Measurements from ENCODE around the gene ATP6V0D1.

The ATP6V0D1 gene

DNA sequence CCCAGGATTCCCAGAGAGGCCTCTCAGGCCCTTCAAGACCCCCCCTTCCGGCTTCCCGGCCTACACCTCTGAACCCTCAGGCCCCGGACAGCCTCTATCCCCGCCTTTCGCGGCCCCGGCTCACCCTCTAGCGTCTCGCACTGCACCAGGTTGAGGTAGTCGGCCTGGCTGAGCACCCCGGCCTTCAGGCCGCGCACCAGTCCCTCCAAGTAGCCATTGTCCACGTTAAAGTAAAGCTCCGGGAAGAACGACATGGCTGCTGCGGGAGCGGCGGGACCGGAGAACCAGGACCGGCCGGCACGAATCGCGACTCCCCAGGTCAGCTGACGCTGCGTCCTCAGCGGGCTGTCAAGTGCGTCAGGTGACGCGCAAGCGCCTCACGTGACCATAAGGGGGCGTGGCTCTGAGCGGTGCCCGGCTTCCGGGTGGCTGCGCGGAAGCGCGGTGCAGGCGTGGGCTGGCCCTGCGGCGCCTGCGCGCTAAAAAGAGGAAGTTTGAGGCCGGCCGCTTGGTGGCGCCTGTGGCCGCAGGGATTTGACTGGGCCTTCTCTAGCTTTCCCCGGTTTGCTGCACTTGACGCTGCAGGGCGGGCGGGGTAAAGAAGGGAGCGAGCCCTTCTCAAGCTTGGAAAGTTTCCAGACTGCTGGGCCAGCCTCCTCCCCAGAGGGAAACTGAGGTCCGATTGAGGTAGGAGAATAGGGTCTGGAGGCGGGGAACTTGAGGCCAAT lies at the start of gene ATP6V0D1:
TSS of gene ATP6V0D1 (minus strand) at position 325 of the 728 bp plus-strand sequence. CDS start at position 254, 71 bp downstream.
- peak within 1 kb of the TSS; percentile 92 to 99 for H3K4me3 ChIP-seq (ENCODE audit: low read depth in 1 of 2, low read length in 2 of 2)
- no peaks in the 10 kb centered on the region for H3K9me3 ChIP-seq (ENCODE audit: control insufficient read depth in 1 of 2, low read length in 2 of 2)
- peaks cover 4 to 36% of the 10 kb centered on the region in 2 donors for H3K4me1 ChIP-seq (ENCODE audit: control insufficient read depth in 1 of 2, insufficient read depth in 2 of 2, low read length in 2 of 2)
- no peaks in the 10 kb centered on the region for H3K27me3 ChIP-seq (ENCODE audit: low read depth, low read length)
- peak within 1 kb of the TSS; percentile 93 for H3K27ac ChIP-seq (ENCODE audit: low read length)
- peaks cover 0 to 16% of the 10 kb centered on the region in 2 donors for H3K36me3 ChIP-seq (ENCODE audit: control insufficient read depth in 1 of 2, insufficient read depth in 2 of 2, low read length in 2 of 2)

DNA sequence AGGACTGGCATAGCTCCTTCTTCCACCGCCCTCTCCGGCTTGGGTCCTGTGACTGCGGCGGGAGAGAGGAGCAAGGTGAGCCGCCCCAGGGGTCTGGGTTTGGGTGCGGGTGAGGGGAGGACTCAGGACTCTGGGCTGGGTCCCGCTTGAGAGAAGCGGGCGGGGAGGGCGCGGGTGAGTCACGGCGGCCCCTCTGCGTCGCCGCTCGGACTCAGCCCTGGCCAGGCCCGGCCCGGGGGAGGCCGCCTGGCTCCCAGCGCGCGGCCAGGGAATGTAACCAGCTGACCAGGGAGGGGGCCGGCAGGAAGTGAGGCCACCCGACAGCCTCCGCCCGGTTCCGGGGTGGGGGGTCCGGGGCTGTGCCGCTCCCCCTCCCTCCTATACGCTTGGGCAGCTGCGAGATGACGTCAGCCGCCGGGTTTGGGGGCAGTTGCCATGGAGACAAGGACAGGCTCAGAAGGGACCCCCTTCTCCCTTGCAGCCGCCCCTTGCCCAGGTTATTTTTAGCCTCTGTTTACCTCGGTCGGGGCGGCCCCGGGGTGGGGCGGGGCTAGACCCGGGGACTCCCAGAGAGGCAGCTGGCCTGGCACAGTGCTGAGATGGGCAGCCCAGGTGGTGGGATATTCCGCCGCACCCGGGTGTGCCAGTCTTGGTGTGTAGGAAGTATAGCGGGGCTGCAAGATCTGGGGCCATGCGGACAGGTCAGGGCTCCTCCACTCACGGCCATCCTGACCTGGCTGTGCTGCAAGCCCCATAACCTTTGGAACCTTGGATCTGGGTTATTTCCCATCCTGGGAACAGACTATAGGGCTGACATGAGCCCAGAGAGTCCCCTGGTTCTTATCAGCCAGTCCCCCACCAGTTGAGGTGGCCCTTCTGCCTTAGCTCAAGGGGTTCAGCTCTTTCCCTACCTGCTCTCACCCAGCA lies 49.3 kb upstream of the ATP6V0D1 start:
- peaks cover 4% of the 10 kb centered on the region for H3K27me3 ChIP-seq (ENCODE audit: low read depth, low read length)
- peaks cover 9 to 21% of the 10 kb centered on the region in 2 donors for H3K4me1 ChIP-seq (ENCODE audit: control insufficient read depth in 1 of 2, insufficient read depth in 2 of 2, low read length in 2 of 2)
- H3K36me3 ChIP-seq (ENCODE audit: control insufficient read depth in 1 of 2, insufficient read depth in 2 of 2, low read length in 2 of 2): no peaks in the 10 kb centered on the region
- H3K9me3 ChIP-seq (ENCODE audit: control insufficient read depth in 1 of 2, low read length in 2 of 2): no peaks in the 10 kb centered on the region
- peak overlapping the region; percentile 79 for H3K27ac ChIP-seq (ENCODE audit: low read length)
- H3K4me3 ChIP-seq (ENCODE audit: low read depth in 1 of 2, low read length in 2 of 2): peak overlapping the region; percentile 91 to 94

DNA sequence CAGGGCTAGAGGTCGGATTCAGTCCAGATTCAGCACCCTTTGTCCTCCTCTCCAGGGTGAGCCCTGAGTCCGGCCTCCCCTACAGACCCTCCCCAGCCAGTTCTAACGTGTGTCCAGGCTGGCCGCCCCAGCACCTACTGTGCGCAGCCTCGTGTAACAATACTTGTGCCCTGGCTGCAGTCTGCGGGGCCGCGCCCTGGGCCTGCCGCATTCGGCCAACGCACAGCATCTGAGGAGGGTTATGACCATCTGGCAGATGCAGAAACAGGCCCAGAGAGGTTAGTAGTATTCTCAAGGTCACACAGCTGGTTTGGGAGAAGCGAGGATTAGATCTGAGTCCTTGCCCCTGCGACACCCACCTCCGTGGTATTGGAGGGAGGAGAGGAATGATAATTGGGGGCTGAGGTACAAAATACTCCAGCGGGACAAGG lies 48.6 kb upstream of the ATP6V0D1 start:
- H3K4me1 ChIP-seq (ENCODE audit: control insufficient read depth in 1 of 2, insufficient read depth in 2 of 2, low read length in 2 of 2): peaks cover 8 to 21% of the 10 kb centered on the region in 2 donors

DNA sequence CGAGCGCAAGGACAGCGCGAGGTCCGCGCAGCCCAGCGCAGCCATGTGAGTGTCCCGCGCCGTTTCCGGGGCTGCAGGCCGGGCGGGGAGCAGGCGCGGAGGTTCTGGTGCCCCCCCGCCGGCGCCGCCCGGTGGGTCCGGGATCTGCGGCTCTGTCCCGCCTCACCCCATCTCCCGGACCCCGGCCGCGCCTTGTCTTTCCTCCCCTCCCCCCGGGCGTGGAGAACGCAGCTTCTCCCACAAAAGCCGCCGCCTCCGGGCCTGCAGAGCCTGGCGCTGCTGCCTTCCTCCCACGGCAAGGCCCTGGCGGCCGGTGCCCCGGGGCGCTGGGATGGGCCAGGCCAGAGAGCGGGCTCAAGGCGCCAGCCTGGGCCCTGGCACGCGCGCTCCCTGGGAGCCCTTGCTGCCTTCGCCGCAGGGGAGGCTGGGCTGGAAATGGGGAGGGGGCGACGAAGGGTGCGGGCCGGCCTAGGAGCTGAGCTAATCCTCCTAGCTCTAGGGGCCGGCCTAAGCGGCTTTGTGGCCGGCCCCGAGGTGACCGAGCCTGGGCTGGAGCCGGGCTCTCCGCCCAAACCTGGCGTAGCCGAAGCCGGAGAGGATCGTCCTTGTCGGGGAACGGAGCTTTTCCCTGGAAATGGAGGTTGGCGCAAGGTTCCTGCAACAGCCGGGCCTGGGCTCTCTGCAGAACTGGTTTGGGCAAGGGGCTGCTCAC lies 48.1 kb upstream of the ATP6V0D1 start:
- H3K9me3 ChIP-seq (ENCODE audit: control insufficient read depth in 1 of 2, low read length in 2 of 2): no peaks in the 10 kb centered on the region
- peaks cover 4% of the 10 kb centered on the region for H3K27me3 ChIP-seq (ENCODE audit: low read depth, low read length)
- peaks cover 8 to 21% of the 10 kb centered on the region in 2 donors for H3K4me1 ChIP-seq (ENCODE audit: control insufficient read depth in 1 of 2, insufficient read depth in 2 of 2, low read length in 2 of 2)
- peak overlapping the region; percentile 79 for H3K27ac ChIP-seq (ENCODE audit: low read length)
- H3K36me3 ChIP-seq (ENCODE audit: control insufficient read depth in 1 of 2, insufficient read depth in 2 of 2, low read length in 2 of 2): no peaks in the 10 kb centered on the region
- H3K4me3 ChIP-seq (ENCODE audit: low read depth in 1 of 2, low read length in 2 of 2): peak overlapping the region; percentile 91 to 94

More for the DNA sequence above, 48.6 kb upstream of the ATP6V0D1 start:
- Histone ChIP-seq H3K9me3 (ENCODE audit: control insufficient read depth in 1 of 2, low read length in 2 of 2) (no peaks in the 10 kb centered on the region), H3K36me3 (ENCODE audit: control insufficient read depth in 1 of 2, insufficient read depth in 2 of 2, low read length in 2 of 2) (no peaks in the 10 kb centered on the region), H3K4me3 (ENCODE audit: low read depth in 1 of 2, low read length in 2 of 2) (peak overlapping the region; percentile 91 to 94), H3K27me3 (ENCODE audit: low read depth, low read length) (peaks cover 4% of the 10 kb centered on the region), H3K27ac (ENCODE audit: low read length) (peak overlapping the region; percentile 79)

DNA sequence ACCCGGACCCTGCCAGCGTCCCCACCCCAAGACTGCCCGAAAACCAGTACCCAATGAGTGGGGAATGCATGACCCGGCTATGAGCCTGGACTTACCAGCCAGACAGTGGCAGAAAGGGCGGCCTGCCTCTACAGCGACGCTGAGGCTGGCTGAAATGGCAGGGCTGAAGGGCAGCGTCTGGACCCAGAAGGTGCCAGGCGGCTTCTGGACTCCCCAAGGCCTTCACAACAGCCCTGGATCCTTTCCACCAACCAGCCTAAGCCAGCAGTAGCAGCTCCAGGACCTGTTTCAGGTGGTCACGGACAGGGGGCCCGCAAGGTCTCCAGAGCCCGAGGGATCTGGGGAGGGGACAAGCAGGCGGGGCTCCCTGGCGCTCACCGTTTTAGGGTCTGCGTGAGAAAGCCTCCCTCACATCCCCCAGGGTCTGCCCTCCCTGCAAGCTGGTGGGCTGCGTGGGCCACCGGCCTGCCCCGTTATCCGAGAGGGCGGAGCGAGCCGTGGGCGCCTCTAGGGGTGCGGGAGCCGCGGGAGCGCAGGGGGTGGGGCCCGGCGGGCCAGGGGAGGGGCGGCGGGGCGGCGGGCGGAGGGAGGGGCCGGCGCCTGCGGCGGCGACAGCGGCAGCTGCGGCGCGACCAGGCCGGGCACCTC lies 47.4 kb upstream of the ATP6V0D1 start, which contains the start of gene RIPOR1:
TSS of gene RIPOR1 (plus strand) at position 608 of the 648 bp plus-strand sequence. CDS start 9,618 bp downstream, outside the sequence.
- Histone ChIP-seq H3K9me3 (ENCODE audit: control insufficient read depth in 1 of 2, low read length in 2 of 2) (no peaks in the 10 kb centered on the region), H3K27ac (ENCODE audit: low read length) (peak within 1 kb of the TSS; percentile 79), H3K4me1 (ENCODE audit: control insufficient read depth in 1 of 2, insufficient read depth in 2 of 2, low read length in 2 of 2) (peaks cover 8 to 21% of the 10 kb centered on the region in 2 donors), H3K4me3 (ENCODE audit: low read depth in 1 of 2, low read length in 2 of 2) (peak within 1 kb of the TSS; percentile 91 to 94), H3K36me3 (ENCODE audit: control insufficient read depth in 1 of 2, insufficient read depth in 2 of 2, low read length in 2 of 2) (no peaks in the 10 kb centered on the region), H3K27me3 (ENCODE audit: low read depth, low read length) (peaks cover 4% of the 10 kb centered on the region)

DNA sequence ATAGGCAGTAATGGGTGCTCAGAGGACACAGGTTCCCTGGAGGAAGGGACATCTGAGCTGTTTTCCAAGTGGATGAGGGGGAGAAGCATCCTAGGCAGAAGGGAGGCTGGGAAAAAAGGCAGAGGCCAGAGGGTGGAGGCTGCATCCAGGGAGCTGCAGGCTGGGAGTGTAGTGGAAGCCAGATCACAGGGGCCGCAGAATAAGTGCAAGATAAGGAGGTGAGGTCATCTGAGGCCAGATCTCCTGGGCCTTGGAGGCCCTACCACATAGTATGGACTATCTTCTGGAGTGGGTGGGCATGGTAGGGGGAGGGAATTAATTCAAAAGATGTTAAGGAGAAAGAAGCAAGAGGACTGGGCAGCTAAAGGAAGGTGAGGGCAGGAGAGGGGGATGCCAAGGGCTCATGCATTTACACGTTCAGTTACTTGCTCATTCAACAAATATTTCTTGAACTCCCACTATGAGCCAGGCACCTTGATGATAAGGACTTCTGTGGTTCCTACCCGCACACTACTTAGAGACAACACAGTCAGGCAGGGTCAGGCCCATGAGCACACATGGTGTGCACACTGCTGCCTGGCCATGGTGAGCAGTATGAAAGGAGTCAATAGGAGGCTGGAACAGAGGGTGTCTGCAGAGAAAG lies 45.3 kb upstream of the ATP6V0D1 start:
- Histone ChIP-seq H3K4me3 (ENCODE audit: low read depth in 1 of 2, low read length in 2 of 2) (no peak overlapping the region), H3K27me3 (ENCODE audit: low read depth, low read length) (peaks cover 4% of the 10 kb centered on the region), H3K4me1 (ENCODE audit: control insufficient read depth in 1 of 2, insufficient read depth in 2 of 2, low read length in 2 of 2) (peaks cover 8 to 18% of the 10 kb centered on the region in 2 donors), H3K9me3 (ENCODE audit: control insufficient read depth in 1 of 2, low read length in 2 of 2) (no peaks in the 10 kb centered on the region), H3K36me3 (ENCODE audit: control insufficient read depth in 1 of 2, insufficient read depth in 2 of 2, low read length in 2 of 2) (no peaks in the 10 kb centered on the region), H3K27ac (ENCODE audit: low read length) (no peak overlapping the region)

DNA sequence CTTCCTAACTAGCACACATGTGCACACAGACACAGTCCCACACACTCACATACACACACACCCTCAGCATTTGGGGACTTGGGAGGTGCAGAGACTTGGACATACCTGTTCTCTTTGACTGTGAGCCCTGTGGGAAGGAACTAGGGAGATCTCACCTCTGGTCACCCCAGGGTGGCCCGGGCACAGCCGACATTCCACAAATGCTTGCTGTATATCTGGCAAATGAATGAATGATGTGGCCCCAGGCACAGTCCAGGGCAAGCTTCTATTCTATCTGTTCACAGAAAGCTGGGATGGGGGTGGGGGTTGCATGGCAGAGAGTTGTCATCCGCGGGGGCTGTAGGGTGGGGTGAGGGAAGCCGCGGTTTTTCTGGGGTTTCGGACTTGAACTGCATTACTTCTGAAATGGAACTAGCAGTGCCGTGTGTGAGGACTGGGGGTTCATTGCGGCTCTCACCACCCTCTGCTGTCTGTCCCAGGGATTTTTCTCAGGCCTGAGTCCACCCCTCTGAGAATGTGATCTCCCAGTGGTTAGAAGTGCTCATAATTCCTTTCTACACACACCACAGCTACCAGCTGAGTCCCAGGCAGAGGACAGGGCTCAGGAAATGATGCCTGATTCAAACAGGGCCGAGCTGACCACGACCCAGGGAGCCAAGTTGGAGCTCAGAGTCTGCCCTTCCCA lies 44.4 kb upstream of the ATP6V0D1 start:
- no peaks in the 10 kb centered on the region for H3K9me3 ChIP-seq (ENCODE audit: control insufficient read depth in 1 of 2, low read length in 2 of 2)
- H3K36me3 ChIP-seq (ENCODE audit: control insufficient read depth in 1 of 2, insufficient read depth in 2 of 2, low read length in 2 of 2): no peaks in the 10 kb centered on the region
- no peak overlapping the region for H3K4me3 ChIP-seq (ENCODE audit: low read depth in 1 of 2, low read length in 2 of 2)
- peaks cover 4% of the 10 kb centered on the region for H3K27me3 ChIP-seq (ENCODE audit: low read depth, low read length)
- H3K27ac ChIP-seq (ENCODE audit: low read length): no peak overlapping the region
- peaks cover 0 to 8% of the 10 kb centered on the region in 2 donors for H3K4me1 ChIP-seq (ENCODE audit: control insufficient read depth in 1 of 2, insufficient read depth in 2 of 2, low read length in 2 of 2)

DNA sequence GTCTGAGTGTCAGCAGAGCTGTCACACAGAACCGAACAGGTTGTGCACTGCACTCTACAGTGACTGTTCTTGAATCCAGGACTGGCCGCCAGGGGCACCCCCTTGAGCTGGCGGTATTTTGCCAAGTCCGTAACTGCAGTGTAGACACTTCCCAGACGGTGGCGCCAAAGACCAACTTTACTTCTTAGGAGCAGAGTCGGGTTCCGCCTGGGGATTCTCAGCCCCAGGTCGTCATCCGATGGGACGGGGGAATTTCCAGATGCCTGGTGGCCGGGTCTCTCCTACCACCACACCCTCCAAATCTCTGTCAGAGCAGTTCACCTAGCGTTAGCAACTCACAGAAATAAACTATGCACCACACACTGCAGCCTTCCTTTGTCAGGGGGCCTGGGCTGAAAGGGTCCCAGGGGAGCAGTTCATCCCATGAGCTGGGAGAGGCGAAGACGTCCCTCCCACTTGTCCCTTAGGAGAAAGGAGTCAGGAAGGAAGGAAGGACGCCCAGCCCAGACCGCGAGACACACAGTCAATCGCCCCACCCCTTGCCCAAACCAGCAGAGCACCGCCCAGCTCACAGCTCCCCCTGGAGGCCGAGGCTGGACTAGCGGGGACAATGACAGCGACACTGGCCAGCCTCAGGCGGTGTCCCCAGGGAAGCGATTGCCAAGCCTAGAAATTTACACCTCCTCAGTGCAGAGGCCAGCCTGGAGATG lies 40.3 kb upstream of the ATP6V0D1 start:
- peaks cover 0 to 2% of the 10 kb centered on the region in 2 donors for H3K4me1 ChIP-seq (ENCODE audit: control insufficient read depth in 1 of 2, insufficient read depth in 2 of 2, low read length in 2 of 2)
- H3K9me3 ChIP-seq (ENCODE audit: control insufficient read depth in 1 of 2, low read length in 2 of 2): no peaks in the 10 kb centered on the region
- H3K36me3 ChIP-seq (ENCODE audit: control insufficient read depth in 1 of 2, insufficient read depth in 2 of 2, low read length in 2 of 2): no peaks in the 10 kb centered on the region
- H3K27me3 ChIP-seq (ENCODE audit: low read depth, low read length): no peaks in the 10 kb centered on the region
- H3K4me3 ChIP-seq (ENCODE audit: low read depth in 1 of 2, low read length in 2 of 2): peak overlapping the region; percentile 61 to 78
- H3K27ac ChIP-seq (ENCODE audit: low read length): peak overlapping the region; percentile 94

DNA sequence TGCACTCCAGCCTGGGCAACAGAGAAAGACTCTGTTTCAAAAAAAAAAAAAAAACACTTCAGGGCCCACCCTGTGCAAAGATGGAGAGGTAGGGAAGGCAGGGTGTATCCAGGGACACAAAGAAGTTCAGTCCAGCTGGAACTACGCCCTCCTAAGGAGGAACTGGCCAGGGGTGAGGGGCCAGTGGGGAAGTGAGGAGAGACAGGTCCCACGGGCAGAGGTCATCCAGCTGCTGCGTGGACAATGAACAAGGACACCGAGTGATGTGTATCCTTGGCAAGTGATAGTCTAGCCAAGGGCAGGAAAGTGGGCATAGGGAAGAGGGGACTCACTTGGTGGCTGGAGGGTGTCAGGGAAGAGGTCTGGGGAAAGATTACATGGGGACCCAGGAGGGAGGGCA lies 38.3 kb upstream of the ATP6V0D1 start:
- Histone ChIP-seq H3K27ac (ENCODE audit: low read length) (no peak overlapping the region), H3K36me3 (ENCODE audit: control insufficient read depth in 1 of 2, insufficient read depth in 2 of 2, low read length in 2 of 2) (no peaks in the 10 kb centered on the region), H3K4me3 (ENCODE audit: low read depth in 1 of 2, low read length in 2 of 2) (no peak overlapping the region), H3K27me3 (ENCODE audit: low read depth, low read length) (no peaks in the 10 kb centered on the region), H3K4me1 (ENCODE audit: control insufficient read depth in 1 of 2, insufficient read depth in 2 of 2, low read length in 2 of 2) (peaks cover 0 to 2% of the 10 kb centered on the region in 2 donors), H3K9me3 (ENCODE audit: control insufficient read depth in 1 of 2, low read length in 2 of 2) (no peaks in the 10 kb centered on the region)

Measured in muscle layer of duodenum (tissue), 2 donors.